Transverse colon (tissue), 4 donors: Measurements from ENCODE around the gene ATP11A.

ENCODE experiments used
- CTCF ChIP-seq, 5 experiments: fragments of 200-600 bp in 3 of 5; fragments of 450-650 bp in 2 of 5; sonication (generic) in 3 of 5; IDR thresholded peaks; 1 replicate in 2 of 5; 2 replicates in 3 of 5; pipeline ENCODE4 v1.5.1; 2016 to 2017; ENCODE audit warnings: antibody characterized with exemption in 5 of 5, inconsistent platforms in 3 of 5, mild to moderate bottlenecking in 2 of 5, moderate library complexity in 1 of 5
- POLR2A ChIP-seq: fragments of 450-650 bp; IDR thresholded peaks from one replicate; pipeline ENCODE4 v1.6.1; 2016; ENCODE audit warnings: antibody characterized with exemption, mild to moderate bottlenecking, moderate library complexity
- POLR2AphosphoS5 ChIP-seq, 3 donors: sonication (generic); formaldehyde crosslinking; IDR thresholded peaks; one replicate each; pipeline ENCODE4 v1.6.1; 2016; ENCODE audit warnings: antibody characterized with exemption in 3 of 3

DNA sequence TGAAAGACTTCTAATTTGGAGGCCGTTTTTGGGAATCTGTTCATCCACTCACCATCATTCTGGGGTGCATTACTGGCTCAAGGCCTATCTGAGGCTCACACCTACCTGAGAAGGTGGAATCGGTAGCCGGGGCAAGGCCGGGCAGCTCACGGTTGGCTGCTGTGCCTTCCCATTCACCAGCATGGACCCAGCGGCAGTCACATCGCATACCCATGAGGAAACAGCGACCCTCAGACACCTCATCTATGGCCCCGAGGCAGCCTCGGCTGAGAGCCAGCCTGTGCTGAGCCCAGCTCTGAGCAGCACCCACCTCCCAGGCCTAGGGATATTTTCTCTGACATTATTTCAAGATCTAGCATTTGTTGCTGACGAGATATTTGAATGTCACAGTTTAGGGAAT is 130.5 kb downstream of the ATP11A start:
- no peak for TF ChIP-seq CTCF (IDR thresholded peaks at IDR 0.05)
- no peak for TF ChIP-seq POLR2A
- TF ChIP-seq POLR2AphosphoS5 (IDR thresholded peaks at IDR 0.05), result no peak
